Measurements from ENCODE around the gene NREP.

Gene NREP

GRCh38 chr5:111689357-111689935, 67.5 kb downstream of the NREP start:
- Histone ChIP-seq H3K9ac (ENCODE audit: low read depth, low read length) (no peak overlapping the region), H3K9me3 (ENCODE audit: insufficient read depth, low read length, severe bottlenecking) (no peaks in the 10 kb centered on the region), H3K27me3 (ENCODE audit: insufficient read depth, low read length, poor library complexity) (no peaks in the 10 kb centered on the region), H4K20me1 (ENCODE audit: insufficient read depth, low read length) (no peaks in the 10 kb centered on the region), H3K36me3 (ENCODE audit: insufficient read depth, low read length) (no peaks in the 10 kb centered on the region), H3K79me2 (ENCODE audit: insufficient read depth, low read length) (no peaks in the 10 kb centered on the region), H3K4me3 (ENCODE audit: low read depth in 1 of 2, low read length in 2 of 2) (no peak overlapping the region), H3K27ac (ENCODE audit: low read length) (no peak overlapping the region), H3K4me2 (ENCODE audit: insufficient read depth, low read length) (no peak overlapping the region), H2AFZ (ENCODE audit: low read depth, low read length) (no peak overlapping the region), H3K4me1 (ENCODE audit: insufficient read depth, low read length) (no peaks in the 10 kb centered on the region)
- DNase-seq = no peak
- TF ChIP-seq CTCF (IDR thresholded peaks at IDR 0.05; ENCODE audit: borderline replicate concordance, extremely low read depth, low read length, poor library complexity, severe bottlenecking) (no peak), EZH2 (IDR thresholded peaks at IDR 0.05; ENCODE audit: borderline replicate concordance, low read depth, low read length, severe bottlenecking) (no peak)
- ATAC-seq (ENCODE audit: insufficient read depth, low read depth) = peak; percentile 50; the same call in 1 of the 3 replicates

DNA sequence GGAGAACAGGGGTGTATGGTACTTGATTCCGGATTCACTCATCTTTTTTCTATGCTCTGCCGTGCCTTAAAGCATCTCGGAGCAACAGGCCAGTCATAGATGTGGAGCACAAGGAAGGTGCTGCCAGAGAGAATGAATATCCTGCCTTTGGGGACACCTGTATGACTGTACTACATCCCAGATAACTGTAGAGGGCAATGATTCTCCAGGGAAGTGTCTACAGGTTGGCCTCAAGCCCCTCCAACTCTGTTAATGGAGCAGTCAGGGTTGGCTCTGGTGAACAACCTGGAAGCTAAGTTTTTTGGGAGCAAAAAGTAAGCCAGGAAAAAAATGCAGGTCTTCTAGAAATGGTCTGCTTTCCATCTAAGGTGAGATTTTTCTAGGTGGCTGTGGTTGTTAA, 71.0 kb downstream of the NREP start:
- Histone ChIP-seq H3K27me3 (ENCODE audit: insufficient read depth, low read length, poor library complexity) (no peaks in the 10 kb centered on the region), H3K27ac (ENCODE audit: low read length) (no peak overlapping the region), H3K9ac (ENCODE audit: low read depth, low read length) (no peak overlapping the region), H3K4me2 (ENCODE audit: insufficient read depth, low read length) (no peak overlapping the region), H3K9me3 (ENCODE audit: insufficient read depth, low read length, severe bottlenecking) (no peaks in the 10 kb centered on the region), H3K36me3 (ENCODE audit: insufficient read depth, low read length) (no peaks in the 10 kb centered on the region), H3K4me1 (ENCODE audit: insufficient read depth, low read length) (no peaks in the 10 kb centered on the region), H3K4me3 (ENCODE audit: low read depth in 1 of 2, low read length in 2 of 2) (no peak overlapping the region), H2AFZ (ENCODE audit: low read depth, low read length) (no peak overlapping the region), H4K20me1 (ENCODE audit: insufficient read depth, low read length) (no peaks in the 10 kb centered on the region), H3K79me2 (ENCODE audit: insufficient read depth, low read length) (no peaks in the 10 kb centered on the region)
- ATAC-seq (ENCODE audit: insufficient read depth, low read depth) (peak; percentile 68), DNase-seq (no peak)
- TF ChIP-seq EZH2 (IDR thresholded peaks at IDR 0.05; ENCODE audit: borderline replicate concordance, low read depth, low read length, severe bottlenecking) (no peak), CTCF (IDR thresholded peaks at IDR 0.05; ENCODE audit: borderline replicate concordance, extremely low read depth, low read length, poor library complexity, severe bottlenecking) (peak; percentile 42)

GRCh38 chr5:111682641-111683040, 74.4 kb downstream of the NREP start:
- H4K20me1 ChIP-seq (ENCODE audit: insufficient read depth, low read length) = no peaks in the 10 kb centered on the region
- H3K4me3 ChIP-seq (ENCODE audit: low read depth in 1 of 2, low read length in 2 of 2) = no peak overlapping the region
- no peaks in the 10 kb centered on the region for H3K79me2 ChIP-seq (ENCODE audit: insufficient read depth, low read length)
- H3K9ac ChIP-seq (ENCODE audit: low read depth, low read length) = no peak overlapping the region
- ATAC-seq (ENCODE audit: insufficient read depth, low read depth) (no peak), DNase-seq (no peak)
- no peak overlapping the region for H2AFZ ChIP-seq (ENCODE audit: low read depth, low read length)
- H3K9me3 ChIP-seq (ENCODE audit: insufficient read depth, low read length, severe bottlenecking) = no peaks in the 10 kb centered on the region
- no peak for TF ChIP-seq EZH2 (IDR thresholded peaks at IDR 0.05; ENCODE audit: borderline replicate concordance, low read depth, low read length, severe bottlenecking)
- H3K4me2 ChIP-seq (ENCODE audit: insufficient read depth, low read length) = no peak overlapping the region
- H3K27ac ChIP-seq (ENCODE audit: low read length) = no peak overlapping the region
- no peaks in the 10 kb centered on the region for H3K36me3 ChIP-seq (ENCODE audit: insufficient read depth, low read length)
- no peaks in the 10 kb centered on the region for H3K27me3 ChIP-seq (ENCODE audit: insufficient read depth, low read length, poor library complexity)
- no peaks in the 10 kb centered on the region for H3K4me1 ChIP-seq (ENCODE audit: insufficient read depth, low read length)

DNA sequence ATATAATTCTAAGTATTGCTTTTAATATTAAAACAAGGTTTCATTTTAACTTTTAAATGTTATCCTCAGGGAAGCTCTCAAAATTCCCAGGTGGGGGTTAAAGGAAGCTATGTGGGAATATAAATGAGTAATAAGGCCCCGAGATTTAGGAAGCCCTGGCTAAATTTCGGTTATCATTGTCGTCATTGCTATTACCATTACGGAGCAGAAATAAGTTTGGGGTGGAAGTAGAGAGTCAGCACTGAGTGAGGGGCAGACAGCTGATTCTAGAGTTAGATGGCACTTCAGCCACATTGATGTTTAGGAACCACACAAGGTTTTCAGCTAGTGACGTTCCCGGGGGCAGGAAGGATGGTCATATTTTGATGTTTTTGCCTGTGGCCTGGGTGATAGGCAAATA, 74.9 kb downstream of the NREP start:
- ATAC-seq (ENCODE audit: insufficient read depth, low read depth) = no peak
- Histone ChIP-seq H3K79me2 (ENCODE audit: insufficient read depth, low read length) (no peaks in the 10 kb centered on the region), H3K9me3 (ENCODE audit: insufficient read depth, low read length, severe bottlenecking) (no peaks in the 10 kb centered on the region), H4K20me1 (ENCODE audit: insufficient read depth, low read length) (no peaks in the 10 kb centered on the region), H2AFZ (ENCODE audit: low read depth, low read length) (no peak overlapping the region), H3K4me1 (ENCODE audit: insufficient read depth, low read length) (no peaks in the 10 kb centered on the region), H3K27me3 (ENCODE audit: insufficient read depth, low read length, poor library complexity) (no peaks in the 10 kb centered on the region), H3K36me3 (ENCODE audit: insufficient read depth, low read length) (no peaks in the 10 kb centered on the region), H3K9ac (ENCODE audit: low read depth, low read length) (no peak overlapping the region), H3K27ac (ENCODE audit: low read length) (no peak overlapping the region), H3K4me2 (ENCODE audit: insufficient read depth, low read length) (no peak overlapping the region), H3K4me3 (ENCODE audit: low read depth in 1 of 2, low read length in 2 of 2) (no peak overlapping the region)
- DNase-seq = no peak
- TF ChIP-seq EZH2 (IDR thresholded peaks at IDR 0.05; ENCODE audit: borderline replicate concordance, low read depth, low read length, severe bottlenecking) = no peak
- TF ChIP-seq CTCF (IDR thresholded peaks at IDR 0.05; ENCODE audit: borderline replicate concordance, extremely low read depth, low read length, poor library complexity, severe bottlenecking) = no peak
